ENCODE results near the gene SPINT1.

DNA sequence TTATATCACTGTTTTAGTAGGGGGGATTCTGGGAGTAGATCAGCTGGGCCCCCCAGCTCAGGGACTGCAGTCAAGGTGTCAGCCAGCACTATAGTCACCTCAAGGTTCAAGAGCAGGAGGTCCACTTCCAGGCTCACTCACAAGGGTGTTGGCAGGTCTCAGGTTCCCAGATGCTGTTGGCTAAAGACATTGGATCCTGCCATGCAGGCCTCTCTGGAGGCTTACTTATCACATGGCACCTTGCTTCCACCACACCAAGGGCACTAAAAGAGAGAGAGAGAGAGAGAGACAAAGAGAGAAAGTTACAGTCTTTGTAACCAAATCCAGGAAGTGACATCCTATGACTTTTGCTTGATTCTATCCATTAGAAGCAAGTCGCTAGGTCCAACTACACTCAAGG, 7.8 kb upstream of the SPINT1 start:
- TF ChIP-seq, protein P1, sequence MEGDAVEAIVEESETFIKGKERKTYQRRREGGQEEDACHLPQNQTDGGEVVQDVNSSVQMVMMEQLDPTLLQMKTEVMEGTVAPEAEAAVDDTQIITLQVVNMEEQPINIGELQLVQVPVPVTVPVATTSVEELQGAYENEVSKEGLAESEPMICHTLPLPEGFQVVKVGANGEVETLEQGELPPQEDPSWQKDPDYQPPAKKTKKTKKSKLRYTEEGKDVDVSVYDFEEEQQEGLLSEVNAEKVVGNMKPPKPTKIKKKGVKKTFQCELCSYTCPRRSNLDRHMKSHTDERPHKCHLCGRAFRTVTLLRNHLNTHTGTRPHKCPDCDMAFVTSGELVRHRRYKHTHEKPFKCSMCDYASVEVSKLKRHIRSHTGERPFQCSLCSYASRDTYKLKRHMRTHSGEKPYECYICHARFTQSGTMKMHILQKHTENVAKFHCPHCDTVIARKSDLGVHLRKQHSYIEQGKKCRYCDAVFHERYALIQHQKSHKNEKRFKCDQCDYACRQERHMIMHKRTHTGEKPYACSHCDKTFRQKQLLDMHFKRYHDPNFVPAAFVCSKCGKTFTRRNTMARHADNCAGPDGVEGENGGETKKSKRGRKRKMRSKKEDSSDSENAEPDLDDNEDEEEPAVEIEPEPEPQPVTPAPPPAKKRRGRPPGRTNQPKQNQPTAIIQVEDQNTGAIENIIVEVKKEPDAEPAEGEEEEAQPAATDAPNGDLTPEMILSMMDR (IDR thresholded peaks at IDR 0.05; ENCODE audit: poor library complexity): no peak
- TF ChIP-seq EZH2 (IDR thresholded peaks at IDR 0.05; ENCODE audit: borderline replicate concordance): no peak

Data from hepatocyte (in vitro differentiated cells).